Stimulated activated effector memory CD8-positive, alpha-beta T cell treated with anti-CD3 and anti-CD28 coated beads, Interleukin-12 subunit alpha, Interleukin-12 subunit beta, amount 100 ng/mL, for 72 hours (primary cell): Measurements from ENCODE around the gene COPS8.

ENCODE experiments used
- ATAC-seq: fragments of 150-1000 bp; cut with Tn5 transposase; 2 replicates; pipeline ENCODE4 v1.10.0; 2021
- DNase-seq, 2 donors: peaks; one replicate each; pipeline ENCODE4 v3.0.0; 2021 to 2022; ENCODE audit warnings: low spot score in 2 of 2
- H3K27ac Mint-ChIP-seq: one replicate; pipeline ENCODE4 v1.8.0; 2022; ENCODE audit warnings: mild to moderate bottlenecking, mixed read lengths
- H3K36me3 Mint-ChIP-seq: one replicate; pipeline ENCODE4 v1.8.0; 2022; ENCODE audit warnings: mild to moderate bottlenecking, mixed read lengths
- H3K4me1 Mint-ChIP-seq: one replicate; pipeline ENCODE4 v1.8.0; 2022; ENCODE audit warnings: mixed read lengths
- H3K4me3 Mint-ChIP-seq: one replicate; pipeline ENCODE4 v1.8.0; 2022; ENCODE audit warnings: mild to moderate bottlenecking, mixed read lengths
- H3K9me3 Mint-ChIP-seq: one replicate; pipeline ENCODE4 v1.8.0; 2022; ENCODE audit warnings: mixed read lengths

Gene COPS8

DNA sequence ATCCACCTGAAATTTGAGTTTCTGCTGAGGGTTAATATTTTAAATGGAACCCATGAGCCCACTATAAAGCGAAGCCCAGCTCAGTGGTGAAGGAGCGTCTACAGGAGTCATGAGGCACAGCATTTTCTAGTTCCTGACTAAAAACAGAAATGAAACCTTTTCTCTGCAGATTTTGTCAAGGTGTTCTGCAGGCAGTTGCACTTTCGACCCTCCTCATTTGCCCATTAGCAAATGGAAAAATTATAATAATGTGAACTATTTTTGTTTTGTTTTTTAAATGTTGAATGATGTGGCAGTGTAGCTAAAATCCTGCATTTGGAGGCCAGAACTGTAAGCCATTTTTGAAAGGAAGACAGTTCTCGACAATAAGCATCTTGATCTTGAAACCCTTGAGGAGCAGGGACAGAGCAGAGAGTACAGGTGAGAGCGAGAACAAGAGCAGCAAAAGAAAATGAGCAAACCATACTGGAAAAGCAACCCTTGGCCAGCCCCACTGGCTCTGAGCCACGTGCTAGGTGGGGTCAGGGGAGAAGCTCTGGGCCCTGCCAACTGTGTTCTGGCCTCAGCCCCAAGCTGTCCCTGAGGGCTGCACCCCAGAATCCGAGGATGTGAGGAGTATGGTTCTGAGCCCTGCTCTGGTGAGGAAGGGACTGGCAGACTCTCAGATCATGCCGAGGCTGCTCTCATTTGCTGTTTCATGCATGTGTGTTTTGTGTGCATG, 26.4 kb upstream of the COPS8 start:
- no peaks in the 10 kb centered on the region for H3K9me3 Mint-ChIP-seq
- ATAC-seq (peak; percentile 53), DNase-seq (no peak)
- no peak overlapping the region for H3K4me3 Mint-ChIP-seq
- H3K4me1 Mint-ChIP-seq = peaks cover 8% of the 10 kb centered on the region
- no peaks in the 10 kb centered on the region for H3K36me3 Mint-ChIP-seq
- H3K27ac Mint-ChIP-seq = no peak overlapping the region

GRCh38 chr2:237060534-237061312, 25.0 kb upstream of the COPS8 start:
- H3K27ac Mint-ChIP-seq = peak overlapping the region; percentile 43
- ATAC-seq (no peak), DNase-seq (no peak)

GRCh38 chr2:237061356-237061755, 24.3 kb upstream of the COPS8 start:
- DNase-seq (no peak), ATAC-seq (no peak)
- Mint-ChIP-seq H3K4me1 (peaks cover 8% of the 10 kb centered on the region), H3K4me3 (no peak overlapping the region), H3K36me3 (no peaks in the 10 kb centered on the region), H3K9me3 (no peaks in the 10 kb centered on the region), H3K27ac (peak overlapping the region; percentile 43)

More at GRCh38 chr2:237060534-237061312, 25.0 kb upstream of the COPS8 start:
- H3K4me3 Mint-ChIP-seq = no peak overlapping the region
- no peaks in the 10 kb centered on the region for H3K9me3 Mint-ChIP-seq
- peaks cover 8% of the 10 kb centered on the region for H3K4me1 Mint-ChIP-seq
- H3K36me3 Mint-ChIP-seq = no peaks in the 10 kb centered on the region

GRCh38 chr2:237062585-237062984, 23.1 kb upstream of the COPS8 start:
- DNase-seq (no peak), ATAC-seq (no peak)
- Mint-ChIP-seq H3K27ac (no peak overlapping the region), H3K9me3 (no peaks in the 10 kb centered on the region), H3K4me3 (no peak overlapping the region), H3K4me1 (peaks cover 8% of the 10 kb centered on the region), H3K36me3 (no peaks in the 10 kb centered on the region)

- H3K4me3 Mint-ChIP-seq = no peak overlapping the region
- peaks cover 1% of the 10 kb centered on the region for H3K4me1 Mint-ChIP-seq
- H3K9me3 Mint-ChIP-seq = no peaks in the 10 kb centered on the region
- no peaks in the 10 kb centered on the region for H3K36me3 Mint-ChIP-seq
- DNase-seq = no peak
- no peak for ATAC-seq
- no peak overlapping the region for H3K27ac Mint-ChIP-seq
Observed at GRCh38 chr2:237064203-237065070, 21.3 kb upstream of the COPS8 start.

- Mint-ChIP-seq H3K27ac (no peak overlapping the region), H3K36me3 (no peaks in the 10 kb centered on the region), H3K9me3 (no peaks in the 10 kb centered on the region), H3K4me3 (no peak overlapping the region), H3K4me1 (no peaks in the 10 kb centered on the region)
- DNase-seq = no peak
- ATAC-seq = no peak
Observed at GRCh38 chr2:237065071-237065377, 20.7 kb upstream of the COPS8 start.

GRCh38 chr2:237066396-237066795, 19.3 kb upstream of the COPS8 start:
- Mint-ChIP-seq H3K36me3 (no peaks in the 10 kb centered on the region), H3K4me3 (no peak overlapping the region), H3K4me1 (no peaks in the 10 kb centered on the region), H3K27ac (no peak overlapping the region), H3K9me3 (no peaks in the 10 kb centered on the region)
- DNase-seq = no peak
- ATAC-seq = no peak

DNA sequence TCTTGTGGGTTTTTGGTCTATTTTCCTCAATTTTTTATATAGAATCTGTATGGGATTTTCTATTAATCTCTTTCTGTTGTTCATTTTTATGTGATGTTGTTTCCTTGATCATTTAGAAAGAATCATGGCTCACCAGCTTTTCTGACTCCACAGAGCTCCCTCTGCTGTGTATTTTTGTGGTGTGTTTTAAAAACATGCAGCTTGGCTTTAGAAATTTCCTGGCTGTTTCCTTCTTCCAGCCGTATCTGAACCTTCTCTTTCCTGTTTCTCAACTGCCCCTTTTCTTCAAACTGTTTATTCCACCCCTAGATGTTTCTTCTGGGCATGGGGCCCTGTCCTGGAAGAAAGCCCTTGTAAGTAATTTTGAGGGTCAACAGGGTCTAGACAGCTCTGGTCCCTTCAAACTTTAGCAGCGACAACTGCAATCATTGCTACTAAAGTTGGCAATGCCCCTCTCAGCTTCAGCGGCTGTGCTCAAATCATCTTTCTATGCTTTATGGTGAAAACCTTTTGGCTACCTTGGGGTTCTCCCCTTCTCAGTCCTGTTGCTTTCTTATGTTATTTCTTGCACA, 17.6 kb upstream of the COPS8 start:
- Mint-ChIP-seq H3K4me3 (no peak overlapping the region), H3K27ac (no peak overlapping the region)
- ATAC-seq = no peak

DNA sequence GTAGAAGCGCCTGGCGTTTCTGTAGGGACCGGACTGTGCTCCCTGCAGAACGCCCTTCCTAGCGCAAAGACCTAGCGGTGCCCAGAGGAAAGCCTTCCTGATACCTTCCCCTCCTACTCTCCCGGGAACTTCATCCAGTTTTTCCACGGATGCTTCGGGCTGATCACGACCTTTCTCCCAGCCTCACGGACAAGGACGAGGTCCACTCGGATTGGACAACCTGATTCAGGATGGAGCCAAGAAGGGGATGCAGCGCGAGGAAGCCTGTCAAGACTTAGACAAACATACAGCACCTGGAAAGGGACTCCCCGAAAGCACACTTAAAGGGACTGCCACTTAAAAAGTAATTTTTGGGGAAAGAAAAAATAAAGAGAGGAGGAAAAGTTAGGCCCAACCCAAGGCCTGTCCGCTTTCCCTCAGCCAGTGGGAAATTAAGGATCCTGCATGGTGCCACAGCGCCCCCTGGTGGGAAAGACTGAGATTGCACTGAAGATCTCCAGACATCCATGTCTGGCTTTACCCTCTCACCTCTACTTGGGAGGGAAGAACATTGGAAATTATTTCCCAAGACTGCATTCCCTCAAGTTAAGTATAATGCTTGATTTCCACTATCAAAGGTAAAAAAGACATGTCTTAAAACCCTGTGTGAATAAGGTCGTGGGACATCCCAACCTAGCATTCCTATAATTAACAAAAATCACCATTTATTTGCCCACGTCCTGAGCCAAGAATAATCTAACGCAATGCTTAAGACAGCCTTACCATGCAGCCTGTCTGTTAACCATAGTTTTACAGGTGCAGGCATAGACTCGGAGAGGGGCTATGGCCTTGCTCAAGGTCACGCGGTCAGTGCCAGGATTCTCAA, 13.4 kb upstream of the COPS8 start:
- peak; percentile 64 to 84 for DNase-seq
- ATAC-seq = no peak
- no peaks in the 10 kb centered on the region for H3K4me1 Mint-ChIP-seq

More for the DNA sequence above, 17.6 kb upstream of the COPS8 start:
- no peaks in the 10 kb centered on the region for H3K4me1 Mint-ChIP-seq
- no peaks in the 10 kb centered on the region for H3K9me3 Mint-ChIP-seq
- H3K36me3 Mint-ChIP-seq = no peaks in the 10 kb centered on the region
- no peak for DNase-seq

DNA sequence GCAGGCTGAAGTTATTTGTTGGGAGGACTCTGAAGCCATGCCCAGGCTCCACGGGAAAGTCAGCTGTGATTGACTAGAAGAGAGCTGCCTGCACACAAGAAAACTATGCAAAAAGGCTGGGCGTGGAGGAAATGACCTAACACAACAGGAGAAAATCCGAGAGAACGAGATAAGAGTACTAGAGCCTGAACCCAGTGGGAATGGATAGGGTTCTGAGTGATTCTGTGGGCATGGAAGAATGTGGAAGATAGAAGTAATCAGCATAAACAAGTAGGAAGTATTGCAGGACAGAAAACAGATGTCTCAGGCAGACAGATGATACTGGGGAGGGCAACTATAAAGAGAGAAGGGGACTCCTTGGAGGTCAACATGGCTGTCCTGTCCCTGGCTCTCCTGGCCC, 12.1 kb upstream of the COPS8 start:
- DNase-seq = no peak
- no peaks in the 10 kb centered on the region for H3K4me1 Mint-ChIP-seq
- H3K27ac Mint-ChIP-seq = no peak overlapping the region
- no peaks in the 10 kb centered on the region for H3K36me3 Mint-ChIP-seq
- H3K9me3 Mint-ChIP-seq = no peaks in the 10 kb centered on the region
- ATAC-seq = no peak
- H3K4me3 Mint-ChIP-seq = no peak overlapping the region

More for the DNA sequence above, 13.4 kb upstream of the COPS8 start:
- Mint-ChIP-seq H3K4me3 (no peak overlapping the region), H3K27ac (no peak overlapping the region), H3K9me3 (no peaks in the 10 kb centered on the region), H3K36me3 (no peaks in the 10 kb centered on the region)

DNA sequence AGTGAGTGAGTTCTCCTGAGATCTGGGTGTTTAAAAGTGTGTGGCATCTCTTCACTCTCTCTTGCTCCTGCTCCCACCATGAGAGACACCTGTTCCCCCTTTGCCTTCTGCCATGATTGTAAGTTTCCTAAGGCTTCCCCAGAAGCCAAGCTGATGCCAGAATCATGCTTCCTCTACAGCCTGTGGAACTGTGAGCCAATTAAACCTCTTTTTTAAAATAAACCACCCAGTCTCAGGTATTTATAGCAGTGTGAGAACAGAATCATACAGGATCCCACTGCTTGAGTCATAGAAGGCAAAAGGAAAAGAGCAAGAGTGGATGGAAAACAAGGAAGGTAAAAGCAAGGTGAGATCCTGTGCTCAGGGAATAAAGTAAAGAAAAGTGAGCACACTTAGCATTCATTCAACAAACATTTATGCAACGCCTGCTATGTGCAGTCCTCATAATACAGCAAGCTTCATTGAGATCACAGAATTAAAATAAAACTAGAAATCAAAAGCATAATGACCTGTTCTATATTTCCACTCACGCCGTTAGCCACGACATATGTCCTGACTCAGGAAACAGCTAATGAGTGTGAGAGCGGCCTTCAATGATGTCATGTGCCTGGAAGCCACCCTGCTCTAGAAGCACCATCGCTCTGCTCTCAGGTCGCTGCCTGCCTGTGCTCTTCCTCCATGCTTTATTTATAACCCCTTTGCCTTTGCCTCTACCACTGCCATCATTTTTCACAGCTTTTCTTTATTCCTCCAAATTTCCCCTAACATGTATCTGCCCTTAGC, 11.3 kb upstream of the COPS8 start:
- H3K27ac Mint-ChIP-seq = no peak overlapping the region
- H3K4me1 Mint-ChIP-seq = no peaks in the 10 kb centered on the region
- no peak overlapping the region for H3K4me3 Mint-ChIP-seq
- ATAC-seq (no peak), DNase-seq (peak in 1 of 2 donors; percentile 25)
- H3K9me3 Mint-ChIP-seq = no peaks in the 10 kb centered on the region
- H3K36me3 Mint-ChIP-seq = no peaks in the 10 kb centered on the region

DNA sequence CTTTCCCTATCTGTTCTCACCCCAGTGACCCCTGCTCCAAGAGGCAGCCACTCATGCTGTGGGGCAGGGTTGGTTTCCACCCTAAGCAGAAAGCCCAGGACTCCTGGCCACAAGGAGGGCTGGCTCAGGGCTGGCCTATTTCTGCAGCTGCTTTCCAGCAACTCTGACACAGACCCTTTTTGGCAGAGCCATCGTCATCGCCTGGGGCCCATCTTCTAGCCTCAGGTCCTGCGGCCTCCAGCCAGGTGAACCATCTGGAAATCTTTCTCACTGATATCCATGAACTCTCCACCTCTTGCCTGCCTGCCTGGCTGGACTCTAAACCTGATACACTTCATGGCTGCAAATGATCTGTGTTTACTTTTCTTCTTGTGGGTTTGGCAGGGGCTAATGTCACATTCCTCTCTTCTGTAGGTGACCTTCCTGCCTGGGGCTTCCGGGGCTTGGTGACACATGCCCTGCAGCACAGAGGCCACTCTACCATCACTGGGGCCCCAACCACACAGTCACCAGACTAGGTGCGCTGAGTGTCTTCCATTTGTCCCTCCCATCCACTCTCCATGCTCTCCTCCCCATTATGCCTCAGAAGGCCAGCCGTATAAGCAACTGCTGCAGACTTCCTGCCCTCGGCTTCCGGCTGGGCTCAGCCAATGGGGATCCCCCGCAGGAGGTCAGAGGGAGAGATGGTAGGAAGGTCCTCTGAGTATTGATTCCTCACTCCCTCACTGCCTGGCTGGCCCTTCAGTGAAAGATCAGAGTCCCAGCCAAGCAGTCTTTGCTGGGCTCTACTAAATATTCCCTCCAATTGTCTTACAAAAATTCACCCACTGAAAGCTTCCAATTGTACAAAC, 9.7 kb upstream of the COPS8 start:
- no peak for ATAC-seq
- H3K36me3 Mint-ChIP-seq = no peaks in the 10 kb centered on the region
- H3K9me3 Mint-ChIP-seq = no peaks in the 10 kb centered on the region
- peak in 1 of 2 donors; percentile 41 for DNase-seq
- no peak overlapping the region for H3K27ac Mint-ChIP-seq
- no peak overlapping the region for H3K4me3 Mint-ChIP-seq
- no peaks in the 10 kb centered on the region for H3K4me1 Mint-ChIP-seq

DNA sequence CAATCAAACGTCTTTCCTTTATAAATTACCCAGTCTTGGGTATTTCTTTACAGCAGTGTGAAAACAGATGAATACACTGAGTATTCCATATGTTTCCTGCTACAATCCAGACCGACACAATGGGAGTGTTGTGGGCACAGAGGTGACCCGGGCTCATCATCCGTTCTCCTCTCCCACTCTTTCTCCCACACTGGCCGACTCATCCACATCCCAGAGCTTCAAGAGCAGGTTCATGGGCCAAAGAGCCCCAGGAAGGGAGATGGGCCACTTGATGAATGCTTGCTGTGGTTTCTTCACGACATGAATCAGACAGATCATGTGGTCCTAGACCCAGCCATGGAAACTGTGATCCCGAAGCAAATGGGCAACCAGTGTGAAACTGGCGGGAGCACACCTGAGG, 4.1 kb upstream of the COPS8 start:
- ATAC-seq = no peak
- Mint-ChIP-seq H3K4me1 (peaks cover 7% of the 10 kb centered on the region), H3K4me3 (no peak overlapping the region), H3K27ac (no peak overlapping the region), H3K36me3 (peaks cover 14% of the 10 kb centered on the region), H3K9me3 (no peaks in the 10 kb centered on the region)
- DNase-seq = no peak
